SJCRH30 (cell line): ENCODE data around the gene EVA1C. TPM values are rescaled to one million over a fixed set of nuclear protein-coding genes. Genes with fewer than 3 reads are reported as not detected.
"Not testable (repeated sequence)": the region's sequence is repeated elsewhere in the genome, so short reads cannot be mapped to it uniquely, and the experiment has no call there.

Experiments
- DNase-seq, 2 experiments: peaks; one replicate each; pipeline ENCODE4 v3.0.0-alpha.2; 2015 to 2020
- H3K27ac ChIP-seq: fragments of 250-450 bp; sonication (Bioruptor Pico); 2 replicates; pipeline ENCODE4 v1.5.1; 2020; ENCODE audit warnings: mild to moderate bottlenecking, moderate library complexity
- H3K27me3 ChIP-seq: fragments of 250-450 bp; sonication (Bioruptor Pico); 2 replicates; pipeline ENCODE4 v1.5.1; 2020; ENCODE audit warnings: mild to moderate bottlenecking, moderate library complexity
- H3K36me3 ChIP-seq: fragments of 250-450 bp; sonication (Bioruptor Pico); 2 replicates; pipeline ENCODE4 v1.5.1; 2020; ENCODE audit warnings: mild to moderate bottlenecking, moderate library complexity
- H3K4me1 ChIP-seq: fragments of 250-450 bp; sonication (Bioruptor Pico); 2 replicates; pipeline ENCODE4 v1.5.1; 2020; ENCODE audit warnings: mild to moderate bottlenecking, moderate library complexity
- H3K4me3 ChIP-seq: fragments of 250-450 bp; sonication (Bioruptor Pico); 2 replicates; pipeline ENCODE4 v1.5.1; 2020; ENCODE audit warnings: mild to moderate bottlenecking, moderate library complexity
- H3K9me3 ChIP-seq: fragments of 250-450 bp; sonication (Bioruptor Pico); replicated peaks from 2 replicates; pipeline ENCODE4 v1.5.1; 2020; ENCODE audit warnings: mild to moderate bottlenecking, moderate library complexity
- total RNA-seq: library from RNA; depleted of rRNA; stranded (reverse); fragments of >200 nt; shearing (Covaris generic); gene quantifications from 2 replicates; pipeline ENCODE4 v1.2.3, GENCODE V29; 2014; rRNA removed

The EVA1C gene, protein sequence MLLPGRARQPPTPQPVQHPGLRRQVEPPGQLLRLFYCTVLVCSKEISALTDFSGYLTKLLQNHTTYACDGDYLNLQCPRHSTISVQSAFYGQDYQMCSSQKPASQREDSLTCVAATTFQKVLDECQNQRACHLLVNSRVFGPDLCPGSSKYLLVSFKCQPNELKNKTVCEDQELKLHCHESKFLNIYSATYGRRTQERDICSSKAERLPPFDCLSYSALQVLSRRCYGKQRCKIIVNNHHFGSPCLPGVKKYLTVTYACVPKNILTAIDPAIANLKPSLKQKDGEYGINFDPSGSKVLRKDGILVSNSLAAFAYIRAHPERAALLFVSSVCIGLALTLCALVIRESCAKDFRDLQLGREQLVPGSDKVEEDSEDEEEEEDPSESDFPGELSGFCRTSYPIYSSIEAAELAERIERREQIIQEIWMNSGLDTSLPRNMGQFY
- total RNA-seq: 0.10 and 0.13 TPM in 2 replicates

DNA sequence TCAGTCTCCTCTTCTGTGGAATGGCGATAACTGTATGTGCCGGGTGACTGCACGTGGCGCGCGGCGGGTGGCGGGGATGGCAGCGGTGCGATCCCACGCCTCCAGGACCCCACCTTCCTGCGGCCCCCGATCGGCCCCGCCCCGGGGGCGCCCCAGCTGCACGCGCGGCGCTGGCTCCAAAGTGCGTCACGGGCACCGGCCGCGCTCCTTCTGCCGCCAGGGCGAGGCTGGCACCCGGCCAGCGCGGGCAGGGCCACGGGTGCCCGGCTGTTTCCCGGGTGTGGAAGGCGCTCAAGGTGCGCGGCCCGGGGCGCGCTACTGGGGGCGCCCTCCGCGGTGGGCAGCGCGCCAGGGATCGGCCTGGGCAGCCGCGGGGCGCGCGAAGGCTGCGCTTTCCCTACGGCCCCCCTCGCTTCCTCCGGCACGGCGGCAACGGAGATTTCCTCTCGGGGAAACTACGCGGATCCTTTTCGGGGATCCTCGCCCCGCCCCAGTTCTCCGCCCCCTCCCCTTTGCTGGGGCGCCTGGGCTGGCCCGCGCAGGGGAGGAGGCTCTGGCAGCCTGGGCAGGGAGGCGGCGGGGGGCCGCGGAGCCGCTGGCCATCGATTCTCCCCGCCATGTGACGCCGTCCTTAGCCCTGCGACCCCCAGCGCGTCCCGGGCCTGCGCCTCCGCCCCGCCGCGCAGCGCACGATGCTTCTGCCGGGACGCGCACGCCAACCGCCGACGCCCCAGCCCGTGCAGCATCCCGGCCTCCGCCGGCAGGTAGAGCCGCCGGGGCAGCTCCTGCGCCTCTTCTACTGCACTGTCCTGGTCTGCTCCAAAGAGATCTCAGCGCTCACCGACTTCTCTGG, at the start of gene EVA1C:
Gene EVA1C (plus strand): TSS at position 545 of the 853 bp plus-strand sequence. CDS start 148 bp downstream, at position 693.
- Histone ChIP-seq H3K9me3 (no peaks in the 10 kb centered on the region), H3K27me3 (peaks cover 3% of the 10 kb centered on the region), H3K4me1 (no peaks in the 10 kb centered on the region), H3K36me3 (no peaks in the 10 kb centered on the region), H3K4me3 (peak within 1 kb of the TSS; percentile 63), H3K27ac (no peak within 1 kb of the TSS)
- DNase-seq: peak; percentile 18 to 26

DNA sequence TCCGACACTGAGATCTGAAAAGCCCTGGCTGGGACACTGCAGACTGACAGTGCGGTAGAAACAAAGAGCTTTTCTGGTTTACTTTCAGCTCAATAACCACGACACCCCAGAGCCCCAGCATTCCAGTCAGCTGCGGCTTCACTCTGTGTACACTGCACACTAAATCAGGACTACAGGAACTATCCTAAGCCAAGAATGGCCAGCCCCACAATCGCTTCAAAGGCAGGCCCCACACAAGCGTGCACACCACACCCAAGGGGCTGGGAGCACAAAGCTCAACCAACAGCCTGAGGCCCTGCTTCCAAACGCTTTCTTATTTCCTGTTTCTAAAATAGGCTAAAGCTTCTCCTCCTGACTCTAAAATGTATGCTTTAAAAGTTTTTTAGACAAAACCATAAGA, 48.1 kb upstream of the EVA1C start:
- Histone ChIP-seq H3K4me1 (no peaks in the 10 kb centered on the region), H3K36me3 (peaks cover 72% of the 10 kb centered on the region), H3K4me3 (no peak overlapping the region), H3K27me3 (no peaks in the 10 kb centered on the region), H3K9me3 (no peaks in the 10 kb centered on the region), H3K27ac (no peak overlapping the region)
- DNase-seq: no peak

DNA sequence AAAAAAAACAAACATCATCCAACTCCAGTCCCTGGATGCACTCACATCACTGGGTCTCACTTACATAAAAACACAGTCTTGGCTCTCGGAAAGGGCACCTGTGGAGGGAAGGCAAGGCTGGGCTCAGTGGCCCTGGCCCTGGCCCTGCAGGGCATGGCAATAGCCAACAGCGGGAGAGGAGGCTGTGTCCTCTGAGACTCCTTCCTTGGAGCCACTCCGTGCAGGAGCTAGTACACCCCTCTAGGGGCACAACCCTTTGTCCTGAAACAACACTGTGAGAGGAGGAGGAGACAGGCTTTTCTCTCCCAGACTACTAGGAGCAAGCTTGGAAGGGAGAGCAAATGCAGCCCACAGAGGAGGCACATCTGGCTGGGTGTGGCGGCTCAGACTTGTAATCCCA, 47.7 kb upstream of the EVA1C start:
- H3K36me3 ChIP-seq: peaks cover 71% of the 10 kb centered on the region
- no peaks in the 10 kb centered on the region for H3K4me1 ChIP-seq
- no peak for DNase-seq
- H3K27ac ChIP-seq: no peak overlapping the region
- no peaks in the 10 kb centered on the region for H3K27me3 ChIP-seq
- H3K9me3 ChIP-seq: no peaks in the 10 kb centered on the region
- no peak overlapping the region for H3K4me3 ChIP-seq

DNA sequence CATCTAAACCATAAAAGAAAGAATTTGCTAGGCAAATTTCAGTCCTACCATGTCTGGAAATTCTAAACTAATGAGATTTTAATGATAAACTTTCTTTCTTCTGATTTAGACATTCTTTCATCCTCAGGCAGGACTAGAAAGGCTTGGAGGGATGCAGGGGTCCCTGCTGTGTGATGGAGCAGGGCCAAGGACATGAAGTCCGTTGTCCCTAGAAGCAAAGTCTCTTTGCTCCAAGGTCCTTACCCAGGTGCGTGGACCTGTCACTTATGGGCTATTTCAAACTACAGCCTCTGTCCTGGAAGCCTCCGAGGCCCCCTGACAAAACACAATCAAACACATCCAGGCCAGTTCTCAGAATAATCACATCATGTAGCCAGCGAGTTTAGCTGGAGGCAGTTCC, 46.3 kb upstream of the EVA1C start:
- Histone ChIP-seq H3K27me3 (no peaks in the 10 kb centered on the region), H3K9me3 (no peaks in the 10 kb centered on the region), H3K4me1 (no peaks in the 10 kb centered on the region), H3K27ac (no peak overlapping the region), H3K4me3 (no peak overlapping the region), H3K36me3 (peaks cover 64% of the 10 kb centered on the region)
- DNase-seq: no peak

DNA sequence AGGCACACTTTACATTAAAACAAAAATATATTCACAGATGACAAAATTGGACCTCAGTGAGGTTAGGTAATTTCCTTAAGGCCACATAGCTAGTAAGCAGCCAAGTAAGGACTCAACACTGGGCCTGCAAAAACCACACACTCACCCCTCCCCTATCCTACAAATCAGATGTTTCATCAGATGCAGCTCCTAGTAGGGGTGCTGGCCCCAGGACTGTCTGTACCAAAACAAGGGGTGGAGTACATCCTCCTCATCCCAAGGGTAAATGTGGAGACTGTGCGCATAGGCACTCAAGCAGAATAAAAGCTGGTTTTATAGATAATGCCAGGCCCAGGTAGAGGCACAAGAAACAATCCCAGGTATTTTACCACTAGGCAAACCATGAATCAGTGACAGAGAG, 45.3 kb upstream of the EVA1C start:
- DNase-seq: no peak
- Histone ChIP-seq H3K27ac (no peak overlapping the region), H3K4me3 (no peak overlapping the region), H3K27me3 (no peaks in the 10 kb centered on the region), H3K9me3 (no peaks in the 10 kb centered on the region), H3K36me3 (peaks cover 64% of the 10 kb centered on the region), H3K4me1 (no peaks in the 10 kb centered on the region)

DNA sequence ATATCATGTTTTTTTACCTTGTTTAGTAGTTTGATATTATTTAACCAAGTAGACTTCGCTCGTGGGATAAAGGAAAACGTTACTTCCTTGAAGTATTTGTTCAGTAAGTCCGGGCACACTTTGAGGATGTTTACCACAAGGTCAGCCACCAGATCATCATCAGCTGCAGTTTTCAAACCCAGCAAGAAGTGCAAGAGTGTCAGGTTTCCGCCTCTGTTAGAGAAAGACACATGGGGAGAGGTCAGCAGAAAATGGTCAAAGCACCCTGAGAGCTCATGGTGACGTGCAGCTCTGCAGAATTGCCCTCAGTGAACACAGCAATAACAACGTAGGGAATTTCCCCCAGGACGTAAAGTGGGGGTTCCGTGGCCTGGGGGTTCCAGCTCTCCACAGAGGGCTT, 44.1 kb upstream of the EVA1C start:
- DNase-seq: no peak
- no peaks in the 10 kb centered on the region for H3K4me1 ChIP-seq
- H3K36me3 ChIP-seq: peaks cover 65% of the 10 kb centered on the region
- no peak overlapping the region for H3K27ac ChIP-seq
- H3K4me3 ChIP-seq: no peak overlapping the region
- H3K27me3 ChIP-seq: no peaks in the 10 kb centered on the region
- no peaks in the 10 kb centered on the region for H3K9me3 ChIP-seq

DNA sequence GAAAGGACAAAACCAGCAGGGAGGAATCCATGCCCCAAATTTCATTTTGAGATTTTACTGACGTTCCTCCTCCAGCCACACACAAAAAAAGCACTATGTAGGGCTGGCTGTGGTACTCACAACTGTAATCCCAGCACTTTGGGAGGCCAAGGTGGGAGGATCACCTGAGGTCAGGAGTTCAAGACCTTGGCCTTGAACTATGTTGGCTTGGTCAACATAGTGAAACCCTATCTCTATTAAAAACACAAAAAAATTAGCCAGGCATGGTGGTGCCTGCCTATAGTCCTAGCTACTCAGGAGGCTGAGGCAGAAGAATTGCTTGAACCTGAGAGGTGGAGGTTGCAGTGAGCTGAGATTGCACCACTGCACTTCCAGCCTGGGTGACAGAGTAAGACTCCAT, 43.5 kb upstream of the EVA1C start:
- H3K4me3 ChIP-seq, H3K27me3 ChIP-seq, H3K4me1 ChIP-seq, H3K9me3 ChIP-seq, H3K27ac ChIP-seq, DNase-seq: not testable (repeated sequence)
- peaks cover 71% of the 10 kb centered on the region for H3K36me3 ChIP-seq

DNA sequence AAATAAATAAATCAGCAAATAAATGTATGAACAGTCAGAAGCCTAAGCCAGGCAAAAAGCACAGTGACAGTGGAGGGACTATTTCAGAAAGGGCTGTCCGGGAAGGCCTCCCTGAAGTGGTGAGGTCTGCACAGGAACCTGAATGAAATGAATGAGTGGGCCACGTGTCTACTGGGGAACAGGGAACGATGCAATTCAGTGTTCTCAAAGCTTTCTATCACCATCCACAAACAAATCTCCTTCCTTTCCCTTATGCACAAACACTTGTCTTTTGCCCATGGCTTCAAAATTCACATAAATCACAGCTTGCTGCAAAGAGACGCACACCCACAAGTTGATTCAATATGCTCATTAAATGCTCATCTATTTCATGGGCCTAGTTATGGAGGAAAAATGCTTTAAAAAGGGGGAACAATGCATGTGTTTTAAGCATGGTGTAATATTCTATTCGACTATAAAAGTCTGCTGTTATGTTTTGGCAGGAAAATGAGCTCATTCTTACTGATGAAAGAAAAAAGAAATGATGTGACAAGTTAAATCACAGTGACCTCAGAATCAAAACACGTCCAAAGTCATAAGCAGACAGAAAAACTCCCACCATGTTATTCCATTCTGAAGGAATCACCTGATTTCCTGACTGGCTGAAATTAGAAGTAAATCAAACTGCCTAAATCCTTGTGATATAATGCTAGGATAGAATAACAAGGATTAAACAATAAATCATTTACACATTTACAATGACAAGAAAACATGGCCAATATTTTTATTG, 41.3 kb upstream of the EVA1C start:
- DNase-seq: no peak
- Histone ChIP-seq H3K27ac (no peak overlapping the region), H3K36me3 (peaks cover 77% of the 10 kb centered on the region), H3K9me3 (no peaks in the 10 kb centered on the region), H3K4me1 (no peaks in the 10 kb centered on the region), H3K27me3 (no peaks in the 10 kb centered on the region), H3K4me3 (no peak overlapping the region)

DNA sequence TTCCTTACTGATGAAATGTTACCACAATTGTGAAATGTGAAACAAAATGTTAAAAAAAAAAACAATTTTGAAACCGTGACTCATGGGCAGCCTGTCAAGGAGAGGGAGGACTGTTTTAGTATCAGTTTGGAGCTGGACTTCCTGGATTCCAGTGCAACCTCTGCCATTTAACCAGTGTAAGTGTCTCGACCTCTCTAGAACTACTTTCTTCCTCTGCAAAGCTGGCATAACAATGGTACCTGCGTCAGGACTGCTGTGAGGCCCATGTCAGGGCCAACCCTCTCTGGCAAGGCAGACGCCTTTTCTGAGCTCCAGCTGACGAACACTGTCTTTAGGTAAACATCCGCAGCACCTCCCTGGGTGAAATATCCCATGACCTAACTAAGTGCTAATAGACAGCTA, 40.6 kb upstream of the EVA1C start:
- no peaks in the 10 kb centered on the region for H3K9me3 ChIP-seq
- H3K4me3 ChIP-seq: no peak overlapping the region
- peaks cover 72% of the 10 kb centered on the region for H3K36me3 ChIP-seq
- no peaks in the 10 kb centered on the region for H3K27me3 ChIP-seq
- DNase-seq: no peak
- no peak overlapping the region for H3K27ac ChIP-seq
- H3K4me1 ChIP-seq: no peaks in the 10 kb centered on the region

DNA sequence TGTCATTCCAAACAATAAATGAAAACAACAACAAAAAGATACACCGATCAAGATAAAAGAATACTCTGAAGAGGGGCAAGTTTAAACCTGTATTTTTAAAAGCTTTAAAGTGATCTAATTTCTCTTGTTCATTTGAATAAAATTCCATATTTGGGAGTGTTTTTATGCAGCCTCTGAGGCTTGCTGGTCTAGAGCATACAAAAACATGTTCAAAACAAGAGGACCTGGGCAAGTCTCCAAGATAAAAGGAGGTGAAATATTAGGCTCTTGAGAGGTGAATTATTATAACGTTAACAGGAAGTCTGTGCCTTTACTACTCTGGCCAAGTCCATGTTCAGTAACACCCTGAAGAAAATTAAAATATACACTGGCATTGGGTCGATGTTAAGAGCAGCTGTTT, 39.8 kb upstream of the EVA1C start:
- Histone ChIP-seq H3K27me3 (no peaks in the 10 kb centered on the region), H3K36me3 (peaks cover 70% of the 10 kb centered on the region), H3K4me1 (no peaks in the 10 kb centered on the region), H3K27ac (no peak overlapping the region), H3K4me3 (no peak overlapping the region), H3K9me3 (no peaks in the 10 kb centered on the region)
- DNase-seq: no peak

DNA sequence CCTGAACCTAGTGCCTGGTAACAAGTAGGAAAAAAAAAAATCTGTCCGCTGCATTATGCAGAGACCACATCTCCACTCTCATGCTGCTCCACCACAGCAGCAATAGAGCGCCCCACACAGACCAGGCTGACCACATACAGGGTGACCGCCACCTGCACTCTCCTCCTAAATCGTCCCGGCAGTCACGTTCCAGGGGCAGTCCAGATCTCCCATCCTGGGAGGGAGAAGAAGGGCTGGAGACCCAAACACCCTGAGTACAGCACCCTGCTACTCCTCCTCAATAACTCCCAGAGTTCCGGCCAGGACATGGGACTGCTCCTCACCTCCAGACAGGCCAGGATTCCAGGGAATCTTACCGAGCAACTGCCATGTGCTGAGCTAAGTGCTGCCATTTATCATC, 35.0 kb upstream of the EVA1C start:
- H3K27me3 ChIP-seq: no peaks in the 10 kb centered on the region
- H3K9me3 ChIP-seq: no peaks in the 10 kb centered on the region
- peaks cover 60% of the 10 kb centered on the region for H3K36me3 ChIP-seq
- peaks cover 10% of the 10 kb centered on the region for H3K4me1 ChIP-seq
- no peak overlapping the region for H3K27ac ChIP-seq
- H3K4me3 ChIP-seq: no peak overlapping the region
- no peak for DNase-seq

DNA sequence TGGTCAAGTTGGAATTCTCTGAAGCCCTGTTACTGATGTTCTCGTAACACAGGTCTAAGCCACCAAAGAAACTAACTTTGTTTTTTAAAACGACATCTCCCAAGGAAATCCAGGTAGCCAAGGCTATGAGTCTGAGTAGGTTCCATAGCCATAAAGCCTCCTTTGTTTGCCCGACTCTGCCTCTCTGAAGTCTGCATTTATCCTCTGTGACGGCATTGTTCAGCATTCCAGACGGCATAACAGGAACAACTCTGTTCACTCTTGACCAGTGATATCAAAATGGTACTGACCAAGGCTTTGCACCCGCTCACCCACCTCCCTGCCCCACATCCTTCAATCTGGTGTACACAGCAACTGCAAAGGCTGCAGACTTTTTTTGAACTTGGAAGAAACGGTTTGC, 34.5 kb upstream of the EVA1C start:
- Histone ChIP-seq H3K4me1 (peaks cover 10% of the 10 kb centered on the region), H3K27me3 (no peaks in the 10 kb centered on the region), H3K4me3 (no peak overlapping the region), H3K36me3 (peaks cover 55% of the 10 kb centered on the region), H3K9me3 (no peaks in the 10 kb centered on the region), H3K27ac (no peak overlapping the region; the same call in 1 of the 2 replicates)
- no peak for DNase-seq

DNA sequence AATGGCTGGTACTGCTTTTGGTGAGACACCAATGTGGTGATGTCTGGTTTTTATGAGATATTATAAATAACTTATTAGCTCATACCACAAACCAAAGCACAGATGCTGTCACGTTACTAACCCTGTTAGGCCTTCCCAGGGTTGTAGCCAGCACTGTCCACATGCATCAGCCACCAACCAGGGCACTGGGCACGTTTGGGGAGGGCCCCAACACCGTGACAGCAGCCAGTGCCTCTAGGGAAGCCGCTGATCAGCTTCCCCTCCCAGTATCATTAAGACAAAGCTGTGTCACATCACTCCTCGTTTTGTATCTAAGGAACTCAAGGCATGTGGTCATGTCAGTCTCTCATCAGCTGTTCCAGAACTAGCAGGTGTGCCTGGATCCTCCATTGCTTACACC, 33.5 kb upstream of the EVA1C start:
- Histone ChIP-seq H3K27ac (peak overlapping the region; percentile 58), H3K27me3 (no peaks in the 10 kb centered on the region), H3K4me3 (no peak overlapping the region), H3K9me3 (no peaks in the 10 kb centered on the region), H3K36me3 (peaks cover 53% of the 10 kb centered on the region), H3K4me1 (peaks cover 10% of the 10 kb centered on the region)
- DNase-seq: peak; percentile 60 to 82

DNA sequence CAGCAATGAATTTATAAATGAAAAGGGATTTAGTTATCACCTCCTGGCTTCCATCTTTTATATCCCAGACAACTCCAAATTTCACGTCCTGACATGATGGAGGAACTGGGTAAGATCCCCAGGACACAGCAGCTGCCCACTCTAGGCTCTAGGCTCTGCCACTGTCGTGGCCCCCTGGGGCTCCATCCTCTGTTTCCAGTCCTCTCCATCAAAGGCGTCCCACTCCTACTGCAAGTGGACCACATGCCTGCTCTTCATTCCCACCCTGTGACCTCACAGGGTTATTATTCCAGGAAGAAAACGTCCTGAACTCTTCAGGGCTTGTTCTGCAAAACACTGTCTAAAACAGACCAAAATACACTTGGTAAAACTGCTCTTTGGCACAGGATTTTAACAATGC, 31.6 kb upstream of the EVA1C start:
- DNase-seq: no peak
- H3K27ac ChIP-seq: no peak overlapping the region

DNA sequence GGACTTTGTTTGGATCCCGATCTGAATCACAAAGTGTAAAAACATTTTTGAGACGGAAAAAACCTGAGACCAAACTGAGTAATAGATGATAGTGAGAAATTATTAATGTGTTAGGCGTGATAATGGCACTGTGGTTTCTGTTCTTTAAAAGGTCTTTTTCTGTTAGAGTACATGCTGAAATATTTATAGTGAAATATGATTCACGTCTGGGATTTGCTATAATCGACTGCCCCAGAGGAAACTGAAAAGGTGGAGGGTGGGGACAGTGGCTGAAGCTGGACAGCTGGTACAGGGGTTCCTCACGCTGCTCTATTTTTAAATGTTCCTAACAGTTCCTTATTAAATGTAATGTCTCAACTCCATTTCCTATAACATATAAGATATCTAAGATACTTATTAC, 30.9 kb upstream of the EVA1C start:
- Histone ChIP-seq H3K4me3 (no peak overlapping the region), H3K4me1 (peaks cover 10% of the 10 kb centered on the region), H3K36me3 (peaks cover 52% of the 10 kb centered on the region), H3K9me3 (no peaks in the 10 kb centered on the region), H3K27ac (no peak overlapping the region), H3K27me3 (no peaks in the 10 kb centered on the region)
- no peak for DNase-seq

More for the DNA sequence above, 31.6 kb upstream of the EVA1C start:
- Histone ChIP-seq H3K9me3 (no peaks in the 10 kb centered on the region), H3K27me3 (no peaks in the 10 kb centered on the region), H3K36me3 (peaks cover 49% of the 10 kb centered on the region), H3K4me3 (no peak overlapping the region), H3K4me1 (peaks cover 10% of the 10 kb centered on the region)
